Measurements from ENCODE around the gene CNTLN.

- TF ChIP-seq POLR2A (IDR thresholded peaks at IDR 0.05; ENCODE audit: control extremely low read depth in 1 of 2, low read depth in 2 of 2, low read length in 2 of 2) (no peak), CTCF (IDR thresholded peaks at IDR 0.05; ENCODE audit: control extremely low read depth in 1 of 3, insufficient read depth in 1 of 3, low read depth in 1 of 3, low read length in 3 of 3) (no peak), FOSL1 (IDR thresholded peaks at IDR 0.05; ENCODE audit: insufficient read depth, low read depth, low read length) (no peak), POLR2AphosphoS5 (IDR thresholded peaks at IDR 0.05; ENCODE audit: low read depth, low read length) (no peak)
Measured at GRCh38 chr9:17225407-17225806, 90.6 kb downstream of the CNTLN start.
